Measurements from ENCODE around the gene IFNK.

IFNK gene

DNA sequence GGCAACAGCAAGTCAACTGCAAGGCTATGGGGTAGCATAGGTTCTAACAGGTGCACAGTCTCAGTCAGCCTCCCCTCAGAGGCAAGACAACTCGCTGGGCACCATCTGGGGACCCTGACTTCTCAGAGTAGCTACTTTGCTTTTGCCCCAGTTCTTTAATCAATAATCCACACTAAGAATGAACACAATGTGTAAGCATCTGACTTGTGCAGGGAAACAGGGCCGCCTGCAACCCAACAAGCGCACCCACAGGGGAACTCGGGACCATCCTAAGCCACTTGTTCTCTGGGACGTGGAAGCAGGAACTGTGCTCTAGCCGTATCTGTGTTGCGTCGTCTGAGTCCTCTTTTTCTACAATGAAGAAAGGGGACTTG is 3.6 kb downstream of the IFNK start:
- Mint-ChIP-seq H3K36me3 (no peaks in the 10 kb centered on the region), H3K4me3 (peak overlapping the region; percentile 83), H3K9me3 (no peaks in the 10 kb centered on the region), H3K4me1 (peaks cover 15% of the 10 kb centered on the region), H3K27ac (no peak overlapping the region), H3K27me3 (peaks cover 36% of the 10 kb centered on the region)
- DNase-seq: no peak
- CTCF ChIA-PET: interaction anchor here (1.5 kb wide), 1 partner anchor 195 kb away, joined by 3 read pairs; no protein-coding TSS in a partner anchor

DNA sequence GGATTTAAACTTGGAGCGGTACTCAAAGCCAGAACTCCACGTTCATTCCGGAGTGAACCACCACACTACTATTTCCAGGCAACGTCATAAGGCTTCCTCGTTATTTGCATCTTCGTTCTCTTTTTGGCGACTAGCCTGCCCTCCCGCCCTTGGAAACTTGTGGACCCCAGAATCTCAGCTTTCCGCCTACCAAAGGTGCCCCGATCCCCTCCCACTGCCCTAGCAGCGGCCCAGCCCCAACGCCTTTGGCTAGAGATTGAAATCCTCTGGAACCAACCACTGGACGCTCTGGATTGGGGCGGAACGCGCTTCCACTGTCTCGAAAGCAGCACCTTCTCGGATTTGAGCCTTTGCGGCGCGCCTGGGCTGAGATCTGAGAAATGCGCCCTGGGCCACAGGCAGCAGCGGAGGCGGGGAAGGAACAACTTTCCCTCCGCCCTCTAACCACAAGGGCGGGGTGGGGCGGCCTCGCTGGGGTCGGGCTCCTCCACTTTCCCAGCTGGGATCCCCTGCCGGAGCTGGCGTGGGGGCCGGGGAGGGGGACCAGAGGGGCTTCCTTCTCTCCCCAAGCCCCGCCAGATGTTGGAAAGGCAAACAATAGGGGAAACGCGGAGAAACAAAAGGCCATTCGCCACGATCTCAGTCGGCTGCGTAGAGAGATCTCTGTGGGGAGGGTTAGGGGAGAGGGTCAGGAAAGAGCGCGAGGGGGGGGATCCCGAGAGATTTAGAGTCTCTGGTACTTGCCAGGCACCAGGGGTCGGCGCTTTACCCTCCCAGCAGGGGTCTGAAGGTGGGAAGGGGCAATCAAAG is 4.2 kb downstream of the IFNK start:
- Mint-ChIP-seq H3K4me1 (peaks cover 15% of the 10 kb centered on the region), H3K27ac (no peak overlapping the region), H3K4me3 (peak overlapping the region; percentile 83), H3K36me3 (no peaks in the 10 kb centered on the region), H3K27me3 (peaks cover 36% of the 10 kb centered on the region), H3K9me3 (no peaks in the 10 kb centered on the region)
- DNase-seq: peak; percentile 72
- CTCF ChIA-PET: interaction anchor here (1.5 kb wide), 1 partner anchor 196 kb away, joined by 3 read pairs; no protein-coding TSS in a partner anchor

GRCh38 chr9:27528886-27529315 is 4.8 kb downstream of the IFNK start:
- peaks cover 15% of the 10 kb centered on the region for H3K4me1 Mint-ChIP-seq
- peak overlapping the region; percentile 83 for H3K4me3 Mint-ChIP-seq
- CTCF ChIA-PET: interaction anchor here (0.7 to 5.4 kb wide), 17 partner anchors 10 to 212 kb away, joined by 3 to 51 read pairs (median 4); no protein-coding TSS in a partner anchor
- H3K36me3 Mint-ChIP-seq: no peaks in the 10 kb centered on the region
- DNase-seq: peak; percentile 53
- H3K9me3 Mint-ChIP-seq: no peaks in the 10 kb centered on the region
- H3K27me3 Mint-ChIP-seq: peaks cover 36% of the 10 kb centered on the region
- no peak overlapping the region for H3K27ac Mint-ChIP-seq

DNA sequence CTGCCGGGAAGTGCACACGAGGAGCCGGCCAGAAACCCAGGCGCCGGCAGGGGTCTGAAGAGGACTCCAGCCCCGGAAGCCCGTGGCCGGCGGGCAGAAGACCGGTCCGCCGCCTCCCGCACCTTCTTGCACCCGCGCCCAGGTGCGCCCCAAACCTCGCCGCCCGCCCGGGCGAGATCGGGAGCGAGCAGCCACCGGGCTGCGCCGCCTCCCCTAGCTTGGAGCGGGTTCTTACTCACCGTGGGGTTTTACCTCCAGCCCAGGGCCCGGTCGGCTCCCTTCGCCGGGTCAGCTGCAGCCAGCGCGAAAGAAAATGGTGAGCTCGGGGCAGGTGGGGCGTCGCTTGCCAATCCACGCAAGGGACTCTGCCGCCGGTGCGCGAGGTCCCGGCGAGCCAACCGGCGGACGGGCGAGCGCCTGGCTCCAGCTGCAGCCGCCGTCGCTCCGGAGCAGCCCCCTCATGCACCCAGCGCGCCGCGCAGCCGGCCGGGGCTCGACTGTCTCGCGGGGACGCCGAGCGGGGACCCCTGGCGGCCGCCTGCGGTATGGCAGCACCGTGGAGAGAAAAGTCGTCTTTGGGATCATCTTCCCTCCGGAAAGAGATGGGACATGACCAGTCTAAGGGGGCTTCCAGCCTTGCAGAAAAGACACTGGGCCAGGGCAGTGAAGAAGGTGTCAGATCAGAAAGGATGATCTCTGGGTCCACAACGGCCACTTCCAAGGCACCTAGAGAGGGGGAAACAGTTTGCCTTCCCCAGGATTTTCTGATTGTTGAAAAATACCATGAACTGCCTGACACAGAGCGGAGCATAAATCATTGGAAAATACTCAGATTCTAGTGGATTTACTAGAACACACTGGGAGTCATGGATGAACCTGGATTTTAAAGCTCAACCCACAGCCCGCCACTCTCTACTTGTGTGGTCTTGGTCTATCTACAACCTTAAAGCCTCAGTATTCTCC is 5.5 kb downstream of the IFNK start, which contains the start of gene MOB3B:
TSS of gene MOB3B (minus strand) at position 499 of the 963 bp plus-strand sequence. CDS start 74,264 bp downstream, outside the sequence.
- H3K27ac Mint-ChIP-seq: no peak within 1 kb of the TSS
- H3K4me3 Mint-ChIP-seq: peak within 1 kb of the TSS; percentile 83
- H3K9me3 Mint-ChIP-seq: no peaks in the 10 kb centered on the region
- no peaks in the 10 kb centered on the region for H3K36me3 Mint-ChIP-seq
- peaks cover 20% of the 10 kb centered on the region for H3K4me1 Mint-ChIP-seq
- CTCF ChIA-PET: interaction anchor here (0.7 to 5.4 kb wide), 21 partner anchors 10 to 213 kb away, joined by 3 to 51 read pairs (median 4); partner anchors contain the start of gene C9orf72
- peak; percentile 82 for DNase-seq
- H3K27me3 Mint-ChIP-seq: peaks cover 36% of the 10 kb centered on the region

GRCh38 chr9:27530915-27531755 is 7.0 kb downstream of the IFNK start:
- H3K27ac Mint-ChIP-seq: no peak overlapping the region
- H3K9me3 Mint-ChIP-seq: no peaks in the 10 kb centered on the region
- H3K36me3 Mint-ChIP-seq: no peaks in the 10 kb centered on the region
- H3K4me3 Mint-ChIP-seq: no peak overlapping the region
- peaks cover 24% of the 10 kb centered on the region for H3K4me1 Mint-ChIP-seq
- DNase-seq: no peak
- CTCF ChIA-PET: interaction anchor here (0.8 to 5.4 kb wide), 8 partner anchors 8 to 199 kb away, joined by 3 to 51 read pairs (median 4); no protein-coding TSS in a partner anchor
- peaks cover 32% of the 10 kb centered on the region for H3K27me3 Mint-ChIP-seq

DNA sequence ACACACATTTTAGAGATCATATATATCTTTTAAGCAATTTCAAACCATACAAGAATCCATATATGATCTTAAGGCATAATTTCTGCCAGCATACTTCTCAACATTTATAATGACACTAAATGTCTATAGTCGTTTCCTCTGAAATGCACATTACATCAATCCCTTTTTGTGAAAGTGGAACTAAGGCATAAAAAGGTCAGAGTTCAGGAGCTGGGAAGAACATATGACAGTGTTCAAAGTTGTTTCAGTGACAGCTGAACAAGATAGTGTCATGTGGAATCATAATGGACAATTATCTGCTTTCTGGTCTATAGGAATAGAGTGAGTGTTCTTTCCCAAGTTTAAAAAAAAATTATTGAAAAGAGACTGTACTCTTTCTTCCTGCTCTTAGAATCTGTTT is 8.0 kb downstream of the IFNK start:
- Mint-ChIP-seq H3K4me1 (peaks cover 24% of the 10 kb centered on the region), H3K4me3 (no peak overlapping the region), H3K36me3 (no peaks in the 10 kb centered on the region), H3K27ac (no peak overlapping the region), H3K27me3 (peaks cover 26% of the 10 kb centered on the region), H3K9me3 (no peaks in the 10 kb centered on the region)
- no peak for DNase-seq
- CTCF ChIA-PET: interaction anchor here (0.6 to 5.4 kb wide), 2 partner anchors 194 to 200 kb away, joined by 3 to 51 read pairs; no protein-coding TSS in a partner anchor

- Mint-ChIP-seq H3K4me1 (peaks cover 17% of the 10 kb centered on the region), H3K4me3 (no peak overlapping the region), H3K9me3 (no peaks in the 10 kb centered on the region), H3K27me3 (peaks cover 15% of the 10 kb centered on the region), H3K27ac (no peak overlapping the region), H3K36me3 (no peaks in the 10 kb centered on the region)
- CTCF ChIA-PET: interaction anchor here (1.2 to 5.4 kb wide), 2 partner anchors 180 to 201 kb away, joined by 3 to 51 read pairs; no protein-coding TSS in a partner anchor
- no peak for DNase-seq
Observed at GRCh38 chr9:27533311-27533710, 9.2 kb downstream of the IFNK start.

DNA sequence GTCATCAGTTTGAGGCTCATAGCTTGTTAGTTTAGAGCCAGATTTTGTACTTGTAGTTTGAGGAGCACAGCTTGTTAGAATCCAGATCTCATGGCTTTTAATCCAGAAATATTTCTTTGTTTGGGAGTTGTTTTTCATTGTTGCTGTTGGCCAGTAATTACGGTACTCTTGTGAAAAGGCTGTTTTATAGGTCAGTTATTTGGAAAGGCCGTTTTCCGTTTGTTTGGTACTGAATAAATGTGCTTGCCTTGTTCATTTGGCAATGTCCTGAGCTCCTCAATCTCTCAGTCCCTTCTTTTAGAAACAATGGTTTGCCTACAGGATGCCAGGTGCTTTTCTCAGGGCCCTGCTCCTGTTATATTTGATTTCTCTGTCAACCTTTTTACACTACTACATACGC is 10.0 kb downstream of the IFNK start:
- H3K27ac Mint-ChIP-seq: no peak overlapping the region
- CTCF ChIA-PET: interaction anchor here (0.8 to 5.4 kb wide), 3 partner anchors 14 to 202 kb away, joined by 3 to 51 read pairs (median 3); no protein-coding TSS in a partner anchor
- no peaks in the 10 kb centered on the region for H3K36me3 Mint-ChIP-seq
- H3K4me1 Mint-ChIP-seq: peaks cover 12% of the 10 kb centered on the region
- H3K9me3 Mint-ChIP-seq: no peaks in the 10 kb centered on the region
- no peak for DNase-seq
- H3K27me3 Mint-ChIP-seq: peaks cover 7% of the 10 kb centered on the region
- H3K4me3 Mint-ChIP-seq: no peak overlapping the region

DNA sequence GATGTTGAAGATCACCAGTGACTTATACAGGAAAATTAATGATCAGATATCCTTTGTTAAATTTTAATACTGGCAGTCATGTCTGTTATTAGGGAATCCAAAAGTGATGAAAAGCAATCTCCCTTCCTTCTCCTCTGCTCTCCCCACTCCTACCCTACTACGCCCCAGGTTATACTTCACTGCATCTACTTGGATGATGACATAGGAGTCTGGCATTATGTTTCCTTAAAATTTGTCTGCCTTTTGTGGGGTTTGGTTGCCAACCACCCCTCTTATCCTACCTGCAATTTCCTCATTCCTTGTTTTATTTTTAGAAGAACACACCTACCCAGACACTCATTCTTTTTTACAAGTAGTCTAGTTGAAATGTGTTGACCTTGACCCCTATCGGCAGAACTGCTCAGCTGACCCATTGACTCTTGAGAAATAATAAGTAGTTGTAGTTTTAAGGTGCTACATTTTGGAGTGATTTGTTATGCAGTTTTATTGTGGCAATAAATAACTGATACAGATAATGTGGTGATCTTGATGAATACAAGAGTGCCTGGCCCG is 10.6 kb downstream of the IFNK start:
- DNase-seq: no peak
- Mint-ChIP-seq H3K4me3 (no peak overlapping the region), H3K36me3 (no peaks in the 10 kb centered on the region), H3K4me1 (peaks cover 11% of the 10 kb centered on the region), H3K9me3 (no peaks in the 10 kb centered on the region), H3K27ac (no peak overlapping the region), H3K27me3 (peaks cover 2% of the 10 kb centered on the region)
- CTCF ChIA-PET: interaction anchor here (2.2 kb wide), 1 partner anchor 202 kb away, joined by 12 read pairs; no protein-coding TSS in a partner anchor

GRCh38 chr9:27535701-27536118 is 11.6 kb downstream of the IFNK start:
- H3K27me3 Mint-ChIP-seq: no peaks in the 10 kb centered on the region
- H3K4me3 Mint-ChIP-seq: no peak overlapping the region
- H3K36me3 Mint-ChIP-seq: no peaks in the 10 kb centered on the region
- no peak overlapping the region for H3K27ac Mint-ChIP-seq
- peaks cover 9% of the 10 kb centered on the region for H3K4me1 Mint-ChIP-seq
- no peak for DNase-seq
- no peaks in the 10 kb centered on the region for H3K9me3 Mint-ChIP-seq
- CTCF ChIA-PET: interaction anchor here (2.2 kb wide), 1 partner anchor 203 kb away, joined by 12 read pairs; no protein-coding TSS in a partner anchor

GRCh38 chr9:27536168-27536567 is 12.1 kb downstream of the IFNK start:
- Mint-ChIP-seq H3K36me3 (no peaks in the 10 kb centered on the region), H3K4me1 (peaks cover 9% of the 10 kb centered on the region), H3K9me3 (no peaks in the 10 kb centered on the region), H3K4me3 (no peak overlapping the region), H3K27ac (no peak overlapping the region), H3K27me3 (no peaks in the 10 kb centered on the region)
- DNase-seq: no peak
- CTCF ChIA-PET: interaction anchor here (2.2 kb wide), 1 partner anchor 203 kb away, joined by 12 read pairs; no protein-coding TSS in a partner anchor

GRCh38 chr9:27537027-27537435 is 12.9 kb downstream of the IFNK start:
- Mint-ChIP-seq H3K27ac (no peak overlapping the region), H3K36me3 (no peaks in the 10 kb centered on the region), H3K27me3 (no peaks in the 10 kb centered on the region), H3K9me3 (no peaks in the 10 kb centered on the region), H3K4me3 (no peak overlapping the region), H3K4me1 (peaks cover 9% of the 10 kb centered on the region)
- no peak for DNase-seq
- CTCF ChIA-PET: interaction anchor here (2.0 to 2.2 kb wide), 2 partner anchors 204 kb away, joined by 6 to 12 read pairs; no protein-coding TSS in a partner anchor

Data from activated naive CD4-positive, alpha-beta T cell treated with anti-CD3 and anti-CD28 coated beads, Interleukin-2, amount 10 ng/mL, durations not matched to agents 7 days and 5 days (primary cell).